HG03175 (cell line): ENCODE measurements around the gene GOLGA6A.
"Not testable (repeated sequence)": the region's sequence is repeated elsewhere in the genome, so short reads cannot be mapped to it uniquely, and the experiment has no call there.

Experiments used
- ATAC-seq: cut with Tn5 transposase; IDR thresholded peaks from one replicate; pipeline ENCODE4 v1.9.1; 2021; ENCODE audit warnings: mild to moderate bottlenecking, moderate library complexity; ENCODE audit not compliant: unreplicated experiment

GOLGA6A gene

DNA sequence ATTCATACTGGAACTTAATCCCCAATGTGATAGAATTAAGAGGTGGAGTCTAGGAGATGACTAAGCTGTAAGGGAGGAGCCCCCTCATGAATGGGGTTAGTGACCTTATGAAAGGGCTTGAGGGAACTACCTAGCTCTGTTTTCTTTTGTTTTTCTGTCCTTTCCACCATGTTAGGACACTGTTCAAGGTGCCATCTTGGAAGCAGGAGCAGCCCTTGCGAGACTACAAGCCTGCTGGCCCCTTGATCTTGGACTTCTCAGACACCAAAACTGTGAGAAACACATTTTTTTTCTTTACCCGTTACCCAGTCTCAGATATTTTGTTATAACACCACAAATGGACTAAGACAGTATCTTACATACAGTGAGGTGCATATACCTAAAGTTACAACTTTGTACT is 26.5 kb downstream of the GOLGA6A start:
- no peak for ATAC-seq

DNA sequence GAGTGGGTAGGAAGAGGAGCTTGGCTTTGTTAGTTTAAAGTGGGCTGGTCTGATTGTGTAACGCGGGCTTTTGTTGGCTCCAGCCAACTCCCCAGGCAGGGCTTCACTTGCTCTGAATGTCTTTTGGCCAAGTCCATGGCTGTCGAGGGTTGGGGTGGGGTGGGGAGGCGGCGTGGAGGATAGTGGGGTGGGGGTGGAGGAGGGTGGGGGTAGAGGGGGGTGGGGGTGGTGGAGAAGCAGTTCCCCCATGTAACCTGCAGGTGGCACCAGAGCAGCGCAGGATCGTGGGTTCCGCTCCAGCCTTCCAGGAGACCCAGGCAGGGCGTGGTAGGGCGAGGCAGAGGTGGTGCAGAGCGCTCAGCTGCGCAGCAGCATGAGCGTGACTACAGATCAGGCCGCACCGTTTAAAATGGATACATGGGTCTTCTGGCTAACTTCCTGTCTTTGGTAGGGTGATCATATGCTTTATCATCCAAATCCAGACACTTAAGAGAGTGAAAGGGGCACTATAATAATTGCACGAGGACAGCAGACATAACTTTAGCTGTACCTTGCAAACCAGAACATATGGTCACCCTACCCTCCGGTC is 28.3 kb downstream of the GOLGA6A start:
- no peak for ATAC-seq

DNA sequence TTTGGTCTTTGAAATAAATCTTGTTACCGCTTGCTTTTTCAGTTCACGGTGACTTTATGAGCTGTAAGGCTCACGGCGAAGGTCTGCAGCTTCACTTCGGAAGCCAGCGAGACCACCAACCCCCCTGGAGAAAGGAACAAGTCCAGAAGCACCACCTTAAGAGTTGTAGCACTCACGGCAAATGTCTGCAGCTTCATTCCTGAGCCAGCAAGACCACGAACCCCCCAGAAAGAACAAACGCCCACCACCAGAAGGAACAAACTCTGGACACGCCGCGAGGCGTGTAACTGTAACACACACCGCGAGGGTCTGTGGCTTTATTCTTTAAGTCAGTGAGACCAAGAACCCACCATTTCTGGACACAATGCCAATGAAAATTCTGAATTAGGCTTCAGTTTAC is 28.8 kb downstream of the GOLGA6A start:
- no peak for ATAC-seq

DNA sequence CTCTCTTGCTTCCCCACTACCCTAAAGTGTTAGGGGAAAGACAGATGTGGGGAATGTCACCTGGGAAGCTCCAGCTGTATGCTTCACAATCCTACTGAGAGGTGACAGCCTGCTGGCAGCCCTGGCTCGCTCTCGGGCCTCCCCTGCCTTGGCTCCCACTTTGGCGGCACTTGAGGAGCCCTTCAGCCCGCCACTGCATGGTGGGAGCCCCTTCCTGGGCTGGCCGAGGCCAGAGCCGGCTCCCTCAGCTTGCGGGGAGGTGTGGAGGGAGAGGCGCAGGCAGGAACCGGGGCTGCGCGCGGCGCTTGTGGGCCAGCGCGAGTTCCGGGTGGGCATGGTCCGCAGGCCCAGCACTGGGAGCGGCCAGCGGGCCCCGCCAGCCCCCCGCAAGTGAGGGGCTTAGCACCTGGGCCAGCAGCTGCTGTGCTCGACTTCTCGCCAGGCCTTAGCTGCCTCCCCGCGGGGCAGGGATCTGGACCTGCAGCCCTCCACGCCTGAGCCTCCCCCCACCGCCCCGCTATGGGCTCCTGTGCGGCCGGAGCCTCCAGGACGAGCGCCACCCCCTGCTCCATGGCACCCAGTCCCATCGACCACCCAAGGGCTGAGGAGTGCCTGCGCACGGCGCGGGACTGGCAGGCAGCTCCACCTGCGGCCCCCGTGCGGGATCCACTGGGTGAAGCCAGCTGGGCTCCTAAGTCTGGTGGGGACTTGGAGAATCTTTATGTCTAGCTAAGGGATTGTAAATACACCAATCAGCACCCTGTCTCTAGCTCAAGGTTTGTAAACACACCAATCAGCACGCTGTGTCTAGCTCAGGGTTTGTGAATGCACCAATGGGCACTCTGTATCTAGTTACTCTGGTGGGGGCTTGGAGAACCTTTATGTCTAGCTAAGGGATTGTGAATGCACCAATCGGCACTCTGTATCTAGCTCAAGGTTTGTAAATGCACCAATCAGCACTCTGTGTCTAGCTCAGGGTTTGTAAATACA is 29.8 kb downstream of the GOLGA6A start:
- ATAC-seq: not testable (repeated sequence)

DNA sequence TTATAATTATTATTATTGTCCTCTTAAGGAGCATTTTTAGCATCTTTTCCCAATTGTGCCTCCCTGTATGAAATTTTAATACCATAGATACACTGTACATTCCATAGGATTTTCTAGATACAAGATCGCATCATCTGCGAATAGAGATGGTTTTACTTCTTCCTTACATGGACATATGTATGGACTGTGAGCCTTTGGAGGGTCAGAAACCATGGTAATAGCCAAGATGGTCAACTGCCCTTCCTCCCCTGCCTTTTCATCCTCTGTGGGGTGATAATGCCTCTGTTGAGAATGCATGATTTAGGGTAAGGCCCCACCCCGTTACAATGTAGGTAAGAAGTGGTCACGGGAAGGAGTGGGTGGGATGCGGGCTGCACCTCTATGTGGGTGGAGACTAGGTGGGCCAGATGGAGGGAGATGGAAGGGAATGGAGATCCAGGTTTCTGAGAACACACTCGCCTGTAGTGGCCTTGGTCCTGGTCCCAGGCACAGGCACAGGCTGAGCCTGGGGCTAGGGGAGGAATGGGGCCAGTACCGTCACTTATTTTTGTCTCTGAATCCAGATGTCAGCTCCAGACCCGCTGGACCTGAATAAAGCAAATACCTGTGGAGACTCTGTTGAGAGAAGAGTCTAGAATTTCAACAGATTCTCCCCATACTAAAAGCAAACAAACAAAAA is 31.7 kb downstream of the GOLGA6A start:
- ATAC-seq: no peak

DNA sequence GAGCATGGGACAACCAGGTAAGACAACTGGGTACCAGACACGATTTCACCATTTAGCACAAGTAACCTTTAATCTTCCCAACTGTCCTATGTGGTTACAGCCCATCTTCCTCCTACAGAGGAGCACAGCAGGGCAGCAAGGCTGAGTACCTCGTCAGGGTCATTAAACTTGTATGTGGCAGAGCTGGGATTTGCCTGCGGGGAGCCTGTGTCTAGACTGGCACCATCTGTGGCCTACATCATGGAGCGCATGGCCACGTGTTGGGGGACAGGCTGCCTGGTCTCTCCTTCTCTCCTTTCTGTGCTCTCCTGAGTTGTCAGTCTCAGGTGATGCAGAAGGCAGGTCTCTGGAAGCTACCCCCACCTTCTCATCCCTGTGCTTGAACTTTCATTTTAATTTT is 32.2 kb downstream of the GOLGA6A start:
- no peak for ATAC-seq

DNA sequence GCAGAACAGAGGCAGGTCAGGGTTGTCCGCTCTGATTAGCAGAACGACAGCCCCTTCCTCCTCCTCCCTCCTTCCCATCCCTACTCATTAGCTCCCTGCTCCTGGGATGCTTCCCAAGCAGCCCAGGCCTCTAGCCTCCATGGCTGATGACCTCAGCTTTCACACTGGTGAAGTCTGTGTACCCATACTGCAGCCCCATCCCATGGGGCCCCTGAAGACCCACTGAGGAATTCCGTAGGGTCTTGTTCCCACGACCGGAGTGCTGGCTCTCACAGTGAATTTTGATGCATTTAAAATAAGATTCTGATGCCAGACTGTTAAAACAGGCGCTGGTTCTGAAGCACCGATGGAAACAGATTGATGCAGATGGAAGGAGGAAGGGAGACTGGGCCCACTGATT is 36.1 kb downstream of the GOLGA6A start:
- ATAC-seq: no peak

DNA sequence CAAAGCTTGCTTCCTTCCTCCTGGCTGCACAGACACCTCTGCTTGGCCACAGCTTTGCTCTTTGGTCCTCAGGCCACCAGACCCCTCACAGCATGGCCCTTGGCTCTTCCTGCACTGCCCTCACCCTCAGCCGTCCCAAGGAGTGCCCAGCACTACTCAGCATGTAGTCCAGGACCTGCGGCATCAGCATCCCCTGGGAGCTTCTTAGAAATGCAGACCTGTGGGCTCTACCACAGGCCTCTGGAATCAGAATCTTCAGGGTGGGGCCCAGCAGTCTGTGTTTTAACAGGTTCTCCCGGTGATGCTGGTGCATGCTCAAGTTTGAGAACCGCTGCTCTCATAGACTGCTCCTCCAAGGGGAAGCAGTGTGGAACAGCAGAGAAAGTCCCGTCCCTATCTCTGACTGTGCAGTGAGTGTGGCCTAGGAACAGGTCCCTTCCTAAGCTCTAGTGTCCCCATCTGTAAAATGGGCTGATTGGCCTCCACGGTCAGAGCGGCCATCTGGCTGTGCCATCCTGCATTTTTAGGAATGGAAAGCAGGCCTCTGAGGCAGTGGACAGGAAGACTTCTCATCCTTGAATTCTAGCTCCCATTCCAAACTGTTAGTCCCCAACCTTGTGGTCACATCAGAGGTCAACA is 36.6 kb downstream of the GOLGA6A start:
- ATAC-seq: no peak

DNA sequence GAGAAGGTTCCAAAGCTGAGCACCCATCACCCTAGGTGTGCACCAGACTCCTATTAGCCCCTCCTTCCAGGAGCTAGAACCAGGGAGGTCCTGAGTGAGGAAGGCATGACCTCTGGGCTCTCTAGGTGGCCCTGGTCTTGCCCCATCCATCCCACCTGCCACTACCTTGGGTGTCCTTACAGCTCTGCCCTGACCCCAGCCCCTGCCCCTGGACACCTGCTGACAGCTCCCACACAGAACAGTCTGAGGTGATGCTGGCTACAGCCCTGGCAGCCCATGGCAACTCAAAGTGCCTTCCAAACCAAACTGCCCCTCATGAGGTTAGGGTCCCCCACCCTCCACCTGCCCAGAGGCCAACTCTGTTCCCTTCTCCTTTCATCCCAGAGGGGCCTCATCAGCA is 37.2 kb downstream of the GOLGA6A start:
- no peak for ATAC-seq

DNA sequence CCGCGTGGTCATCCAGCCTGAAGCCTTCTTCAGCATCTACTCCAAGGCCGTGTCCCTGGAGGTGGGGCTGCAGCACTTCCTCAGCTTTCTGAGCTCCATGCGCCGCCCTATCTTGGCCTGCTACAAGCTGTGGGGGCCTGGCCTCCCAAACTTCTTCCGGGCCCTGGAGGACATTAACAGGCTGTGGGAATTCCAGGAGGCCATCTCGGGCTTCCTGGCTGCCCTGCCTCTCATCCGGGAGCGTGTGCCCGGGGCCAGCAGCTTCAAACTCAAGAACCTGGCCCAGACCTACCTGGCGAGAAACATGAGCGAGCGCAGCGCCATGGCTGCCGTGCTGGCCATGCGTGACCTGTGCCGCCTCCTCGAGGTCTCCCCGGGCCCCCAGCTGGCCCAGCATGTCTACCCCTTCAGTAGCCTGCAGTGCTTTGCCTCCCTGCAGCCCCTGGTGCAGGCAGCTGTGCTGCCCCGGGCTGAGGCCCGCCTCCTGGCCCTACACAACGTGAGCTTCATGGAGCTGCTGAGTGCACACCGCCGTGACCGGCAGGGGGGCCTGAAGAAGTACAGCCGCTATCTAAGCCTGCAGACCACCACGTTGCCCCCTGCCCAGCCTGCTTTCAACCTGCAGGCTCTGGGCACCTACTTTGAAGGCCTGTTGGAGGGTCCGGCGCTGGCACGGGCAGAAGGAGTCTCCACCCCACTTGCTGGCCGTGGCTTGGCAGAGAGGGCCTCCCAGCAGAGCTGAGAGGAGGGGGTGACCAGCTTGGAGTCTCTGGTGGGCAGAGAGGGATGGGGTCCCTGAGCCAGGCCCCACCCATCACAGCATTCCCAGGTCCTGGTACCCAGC is 37.9 kb downstream of the GOLGA6A start:
- ATAC-seq: no peak

DNA sequence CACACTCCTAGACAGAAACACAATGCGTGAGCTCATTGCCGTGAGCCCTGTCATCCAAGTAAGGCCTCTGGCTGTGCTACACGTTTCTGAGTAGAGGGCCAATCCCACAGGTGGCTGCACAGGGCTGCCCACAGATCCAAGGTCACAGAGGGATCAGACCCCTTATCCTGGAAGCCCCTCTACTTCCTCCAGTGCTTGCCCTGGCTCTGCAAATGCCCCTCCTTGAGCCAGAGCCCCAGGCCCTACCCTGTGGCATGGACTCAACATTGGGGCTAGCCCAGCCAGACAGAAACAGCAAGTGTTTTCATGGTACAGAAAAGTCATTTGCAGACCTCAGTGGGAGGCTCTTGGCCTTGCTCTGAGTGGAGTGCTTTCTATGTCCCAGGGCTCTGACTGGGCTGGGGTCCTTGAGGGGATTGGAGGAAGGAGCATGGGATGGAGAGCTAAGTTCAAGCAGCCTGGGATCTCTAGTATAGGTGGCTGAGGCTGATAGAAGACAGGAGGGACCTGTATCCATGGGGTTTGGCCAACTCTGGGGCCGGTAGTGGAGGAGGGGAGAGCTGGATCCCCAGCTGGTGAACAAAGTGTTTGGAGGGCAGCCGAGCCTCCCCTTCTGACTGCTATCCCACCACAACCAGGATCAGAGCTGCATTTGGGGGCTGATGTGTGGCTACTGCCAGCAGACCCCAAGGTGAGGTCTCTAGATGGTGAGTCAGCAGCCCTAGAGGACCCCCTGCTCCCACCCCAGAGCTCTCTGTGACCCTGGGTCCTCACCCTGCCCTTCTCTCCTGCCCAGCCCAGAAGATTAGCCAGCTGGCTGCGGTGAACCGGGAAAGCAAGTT is 38.7 kb downstream of the GOLGA6A start:
- ATAC-seq: no peak

DNA sequence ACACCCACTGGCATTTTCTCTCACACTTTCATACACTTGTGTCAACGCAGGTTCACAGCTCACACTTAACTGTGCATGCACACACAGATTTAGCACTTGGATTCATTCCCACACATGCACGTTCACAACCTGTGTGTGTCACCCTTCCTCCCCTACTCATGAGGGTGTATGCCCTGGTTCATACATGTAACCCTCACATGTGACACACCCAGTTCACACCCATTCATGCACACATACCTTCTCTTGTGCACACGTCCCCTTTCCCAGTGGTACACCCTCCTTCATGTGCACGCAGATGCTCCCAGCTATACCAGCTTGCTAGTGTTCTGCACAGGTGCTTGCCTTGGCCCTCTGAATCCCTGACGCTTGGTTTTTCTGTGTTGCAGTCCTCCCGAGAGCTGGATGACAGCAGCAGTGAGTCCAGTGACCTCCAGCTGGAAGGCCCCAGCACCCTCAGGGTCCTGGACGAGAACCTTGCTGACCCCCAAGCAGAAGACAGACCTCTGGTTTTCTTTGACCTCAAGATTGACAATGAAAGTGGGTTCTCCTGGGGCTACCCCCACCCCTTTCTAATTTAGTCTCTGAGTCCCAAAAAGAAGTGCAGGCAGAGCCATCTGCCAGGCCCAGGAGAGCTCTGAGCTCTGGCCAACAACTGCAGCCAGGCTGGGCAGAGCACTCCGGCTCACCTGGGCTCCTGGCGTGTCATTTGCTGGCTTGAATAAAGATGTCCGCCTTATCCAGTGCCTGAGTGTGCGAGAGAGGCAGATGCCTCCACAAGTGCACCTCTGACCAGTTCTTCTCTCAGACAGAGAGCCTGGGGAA is 39.5 kb downstream of the GOLGA6A start:
- ATAC-seq: no peak

DNA sequence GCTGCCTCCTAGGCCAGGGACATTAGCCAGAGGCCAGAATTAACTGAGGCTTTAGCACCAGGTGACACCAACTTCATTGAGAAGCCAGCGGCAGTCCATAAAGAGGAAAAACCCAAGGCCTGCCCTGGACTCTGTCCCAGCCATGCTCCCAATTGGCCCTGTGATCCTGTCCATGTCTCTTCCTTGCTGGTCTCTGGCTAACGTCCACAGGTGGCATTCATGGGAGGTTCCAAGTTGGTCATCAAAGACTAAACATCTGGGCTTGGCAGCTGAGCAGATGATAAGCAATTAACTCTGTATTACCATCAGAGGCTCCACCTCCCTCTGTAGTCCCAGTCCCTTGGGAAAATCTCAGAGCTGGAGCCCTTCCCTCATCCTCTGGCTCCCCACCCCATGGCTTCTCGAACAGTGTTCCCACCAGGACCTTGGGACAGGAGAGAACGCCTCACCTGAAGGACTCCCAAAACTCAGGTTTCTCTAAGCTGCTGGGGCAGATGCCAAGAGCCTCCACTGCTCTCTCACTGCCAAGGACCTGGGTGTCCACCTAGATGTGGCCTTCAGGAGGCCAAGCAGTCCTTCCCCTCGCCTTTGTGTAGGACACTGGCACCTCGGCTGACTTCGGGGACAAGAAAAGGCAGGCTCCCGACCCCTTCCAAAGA is 40.4 kb downstream of the GOLGA6A start:
- no peak for ATAC-seq

DNA sequence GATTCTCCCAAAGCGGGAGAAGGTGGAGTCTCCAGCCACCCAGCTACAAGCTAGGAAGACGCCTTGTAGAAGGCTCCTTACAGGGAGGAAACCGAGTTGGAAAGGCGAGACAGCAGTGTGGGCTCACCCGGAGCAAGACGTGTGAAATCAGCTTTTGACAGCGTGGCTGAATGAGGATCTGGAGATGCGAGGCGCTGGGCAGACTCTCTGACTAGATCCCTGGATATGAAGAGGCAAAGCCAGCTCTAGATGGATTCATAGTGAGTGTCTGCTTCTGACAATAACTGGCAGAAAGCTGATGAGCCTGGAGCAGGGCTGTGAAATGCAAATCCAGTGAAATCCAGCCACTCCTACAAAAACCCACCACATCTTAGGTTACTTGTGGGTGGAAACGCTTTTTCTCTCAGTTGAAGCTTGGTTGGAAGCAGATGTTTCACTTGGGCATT is 41.0 kb downstream of the GOLGA6A start:
- ATAC-seq: no peak

DNA sequence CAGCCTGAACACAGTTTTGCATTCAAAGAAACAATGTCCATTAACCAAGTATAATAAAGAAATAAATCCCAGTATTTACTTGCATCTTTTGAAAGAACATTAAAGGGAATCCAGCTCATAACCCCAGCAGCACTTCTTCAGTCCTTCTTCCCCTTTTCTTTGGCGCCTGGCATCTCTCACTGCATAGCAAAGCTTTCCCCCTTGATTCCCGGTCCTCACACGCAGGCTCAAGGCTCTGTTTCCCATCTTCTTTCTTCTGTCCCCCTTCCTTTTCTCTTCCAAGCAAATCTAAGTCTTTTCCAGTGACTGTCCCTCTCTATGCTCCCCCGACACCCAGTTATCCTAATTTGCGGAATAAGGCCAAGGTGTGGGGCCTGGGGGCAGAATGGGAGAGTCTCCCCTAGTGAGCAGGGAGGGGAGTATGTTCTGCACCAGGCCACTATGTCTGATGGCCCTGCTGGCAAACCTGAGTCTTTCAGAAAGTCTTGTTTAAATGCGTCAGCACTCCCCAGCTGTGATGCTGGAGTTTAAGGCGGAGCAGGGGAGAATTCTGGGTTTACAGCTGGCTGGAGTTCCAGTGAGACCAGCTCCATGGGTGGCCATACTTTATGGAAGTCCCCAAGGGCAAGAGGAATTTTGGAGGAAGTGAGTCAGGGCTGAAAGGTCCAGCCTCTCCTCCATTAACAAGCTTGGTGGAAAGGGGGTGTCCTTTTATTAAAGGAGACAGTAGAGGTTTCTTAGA is 42.1 kb downstream of the GOLGA6A start:
- no peak for ATAC-seq

DNA sequence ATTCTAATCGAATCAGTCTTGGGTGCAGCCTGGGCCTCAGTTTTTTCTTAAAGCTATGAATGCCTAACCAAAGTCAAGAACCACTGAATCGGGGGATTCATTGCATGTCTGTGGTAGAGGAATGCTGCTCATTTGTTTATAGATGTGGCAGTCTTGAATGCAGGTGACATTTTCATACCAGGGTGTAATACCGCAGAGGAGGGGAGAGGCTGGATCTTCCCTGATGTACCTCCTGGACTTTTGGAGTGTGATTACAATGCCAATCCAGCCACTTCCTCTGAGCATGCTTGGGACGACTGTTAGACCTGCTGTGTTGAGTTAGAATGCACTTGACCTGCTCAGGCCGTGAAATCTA is 42.7 kb downstream of the GOLGA6A start:
- no peak for ATAC-seq
